ENCODE measurements around the gene RHO.

RHO gene

DNA sequence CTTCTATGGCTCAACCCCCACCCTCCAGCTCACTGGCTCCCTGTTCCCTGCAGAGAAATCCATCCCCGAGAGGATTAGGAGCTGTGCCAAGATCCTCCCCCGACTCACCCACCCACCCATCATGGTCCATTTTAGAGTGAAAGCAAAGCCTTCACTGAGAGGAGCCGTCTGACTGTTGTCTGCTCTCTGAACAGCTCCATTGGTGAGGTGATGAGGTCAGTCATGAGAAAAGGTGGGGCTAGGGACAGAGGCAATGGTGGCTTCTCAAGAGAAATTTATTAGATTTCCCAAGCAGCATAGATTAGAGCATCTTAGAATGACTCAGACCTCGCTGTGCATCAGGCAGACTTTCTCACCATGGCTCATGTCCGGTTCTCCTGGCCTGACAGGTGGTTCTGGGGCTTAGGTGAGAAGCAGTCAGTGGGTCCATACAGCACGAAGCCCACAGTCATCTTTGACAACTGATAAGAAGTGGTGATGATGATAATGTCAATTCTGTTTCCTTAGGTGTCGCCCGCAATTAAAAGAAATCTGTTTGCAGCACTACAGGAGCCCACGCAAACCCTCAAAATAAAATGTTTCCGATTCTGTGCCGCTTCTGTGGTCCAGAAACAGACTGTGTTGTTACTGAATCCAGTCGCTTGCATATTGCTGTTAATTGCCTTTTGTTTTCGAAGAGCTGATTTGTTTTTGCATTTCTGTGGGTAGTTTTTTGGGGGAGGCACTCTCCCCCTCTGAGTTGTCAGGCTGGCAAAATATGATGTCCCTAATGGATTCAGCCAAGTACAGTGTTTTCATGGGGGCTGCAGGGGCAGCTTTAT is 24.8 kb upstream of the RHO start:
- DNase-seq (ENCODE audit: low read depth) = no peak
- H3K4me3 ChIP-seq (ENCODE audit: low read depth, low read length) = no peak overlapping the region
- TF ChIP-seq, protein P1, sequence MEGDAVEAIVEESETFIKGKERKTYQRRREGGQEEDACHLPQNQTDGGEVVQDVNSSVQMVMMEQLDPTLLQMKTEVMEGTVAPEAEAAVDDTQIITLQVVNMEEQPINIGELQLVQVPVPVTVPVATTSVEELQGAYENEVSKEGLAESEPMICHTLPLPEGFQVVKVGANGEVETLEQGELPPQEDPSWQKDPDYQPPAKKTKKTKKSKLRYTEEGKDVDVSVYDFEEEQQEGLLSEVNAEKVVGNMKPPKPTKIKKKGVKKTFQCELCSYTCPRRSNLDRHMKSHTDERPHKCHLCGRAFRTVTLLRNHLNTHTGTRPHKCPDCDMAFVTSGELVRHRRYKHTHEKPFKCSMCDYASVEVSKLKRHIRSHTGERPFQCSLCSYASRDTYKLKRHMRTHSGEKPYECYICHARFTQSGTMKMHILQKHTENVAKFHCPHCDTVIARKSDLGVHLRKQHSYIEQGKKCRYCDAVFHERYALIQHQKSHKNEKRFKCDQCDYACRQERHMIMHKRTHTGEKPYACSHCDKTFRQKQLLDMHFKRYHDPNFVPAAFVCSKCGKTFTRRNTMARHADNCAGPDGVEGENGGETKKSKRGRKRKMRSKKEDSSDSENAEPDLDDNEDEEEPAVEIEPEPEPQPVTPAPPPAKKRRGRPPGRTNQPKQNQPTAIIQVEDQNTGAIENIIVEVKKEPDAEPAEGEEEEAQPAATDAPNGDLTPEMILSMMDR (conservative IDR thresholded peaks at IDR 0.05; ENCODE audit: low read depth, low read length) = no peak

GRCh38 chr3:129504471-129505100 is 23.9 kb upstream of the RHO start:
- TF ChIP-seq, protein P1 (conservative IDR thresholded peaks at IDR 0.05; ENCODE audit: low read depth, low read length) = no peak
- no peak overlapping the region for H3K4me3 ChIP-seq (ENCODE audit: low read depth, low read length)
- no peak for DNase-seq (ENCODE audit: low read depth)

- no peak overlapping the region for H3K4me3 ChIP-seq (ENCODE audit: low read depth, low read length)
- TF ChIP-seq, protein P1 (conservative IDR thresholded peaks at IDR 0.05; ENCODE audit: low read depth, low read length) = no peak
- DNase-seq (ENCODE audit: low read depth) = no peak
Measured at GRCh38 chr3:129505341-129505740, 23.1 kb upstream of the RHO start.

- no peak overlapping the region for H3K4me3 ChIP-seq (ENCODE audit: low read depth, low read length)
- no peak for DNase-seq (ENCODE audit: low read depth)
- TF ChIP-seq, protein P1 (conservative IDR thresholded peaks at IDR 0.05; ENCODE audit: low read depth, low read length) = no peak
Measured at GRCh38 chr3:129506231-129506742, 22.2 kb upstream of the RHO start.

- no peak overlapping the region for H3K4me3 ChIP-seq (ENCODE audit: low read depth, low read length)
- no peak for DNase-seq (ENCODE audit: low read depth)
Measured at GRCh38 chr3:129507181-129507831, 21.1 kb upstream of the RHO start.

DNA sequence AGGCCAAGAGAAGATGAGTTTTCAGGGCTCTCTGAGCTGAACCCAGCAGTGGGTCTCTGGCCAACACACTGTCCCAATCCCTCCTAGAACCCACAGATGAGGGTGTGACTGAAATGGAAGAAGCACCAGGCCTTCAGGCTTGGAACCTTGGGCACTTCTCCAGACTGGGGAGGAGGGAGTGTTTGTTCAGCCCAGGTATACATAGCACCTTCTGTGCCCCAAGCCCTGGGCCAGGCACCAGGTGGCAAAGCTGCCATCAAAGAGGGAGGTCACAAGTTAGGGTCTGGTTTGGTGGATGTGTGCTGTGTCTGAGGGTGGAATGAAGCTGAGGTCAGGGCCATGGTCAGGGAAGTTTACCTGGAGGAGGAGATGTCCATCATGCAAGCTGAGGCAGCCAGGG is 15.8 kb upstream of the RHO start:
- TF ChIP-seq, protein P1 (conservative IDR thresholded peaks at IDR 0.05; ENCODE audit: low read depth, low read length) = no peak
- H3K4me3 ChIP-seq (ENCODE audit: low read depth, low read length) = no peak overlapping the region
- no peak for DNase-seq (ENCODE audit: low read depth)

More at GRCh38 chr3:129507181-129507831, 21.1 kb upstream of the RHO start:
- TF ChIP-seq, protein P1 (conservative IDR thresholded peaks at IDR 0.05; ENCODE audit: low read depth, low read length) = no peak

Measured in choroid plexus epithelial cell (primary cell).